D341Med (cell line): Measurements from ENCODE around the gene NUDT1.
A peak's percentile ranks its signal among the peaks of the same experiment; 100 is the strongest.

ENCODE experiments used
- DNase-seq: peaks from one replicate; pipeline ENCODE4 v3.0.0; 2012; ENCODE audit warnings: low spot score

NUDT1 gene

GRCh38 chr7:2248984-2249694 lies 7.1 kb downstream of the NUDT1 start:
- no peak for DNase-seq

- DNase-seq = no peak
Observed at GRCh38 chr7:2249744-2250323, 7.8 kb downstream of the NUDT1 start.

GRCh38 chr7:2251381-2251780 lies 9.4 kb downstream of the NUDT1 start:
- DNase-seq = no peak

GRCh38 chr7:2251841-2252771 lies 10.1 kb downstream of the NUDT1 start:
- DNase-seq = no peak

- DNase-seq = no peak
Observed at GRCh38 chr7:2253021-2253420, 11.0 kb downstream of the NUDT1 start.

- no peak for DNase-seq
Observed at GRCh38 chr7:2253525-2254244, 11.7 kb downstream of the NUDT1 start.

- DNase-seq = no peak
Observed at GRCh38 chr7:2254429-2255144, 12.6 kb downstream of the NUDT1 start.

- DNase-seq = peak; percentile 25
Observed at GRCh38 chr7:2255145-2256139, 13.4 kb downstream of the NUDT1 start.

GRCh38 chr7:2256306-2257045 lies 14.4 kb downstream of the NUDT1 start:
- DNase-seq = no peak

GRCh38 chr7:2257046-2257551 lies 15.1 kb downstream of the NUDT1 start:
- peak; percentile 23 for DNase-seq

- no peak for DNase-seq
Observed at GRCh38 chr7:2257651-2258050, 15.6 kb downstream of the NUDT1 start.

GRCh38 chr7:2258661-2259365 lies 16.8 kb downstream of the NUDT1 start:
- DNase-seq = peak; percentile 22

GRCh38 chr7:2259480-2259879 lies 17.5 kb downstream of the NUDT1 start:
- DNase-seq = no peak

GRCh38 chr7:2260820-2261219 lies 18.8 kb downstream of the NUDT1 start:
- no peak for DNase-seq

- DNase-seq = no peak
Observed at GRCh38 chr7:2261611-2262010, 19.6 kb downstream of the NUDT1 start.

- no peak for DNase-seq
Observed at GRCh38 chr7:2263176-2263575, 21.1 kb downstream of the NUDT1 start.

- DNase-seq = no peak
Observed at GRCh38 chr7:2264158-2264557, 22.1 kb downstream of the NUDT1 start.

- peak; percentile 75 for DNase-seq
Observed at GRCh38 chr7:2266911-2267310, 24.9 kb downstream of the NUDT1 start.
